ENCODE results near the gene PAK4.

GRCh38 chr19:39136225-39136940 lies 10.8 kb downstream of the PAK4 start:
- TF ChIP-seq CTCF (IDR thresholded peaks at IDR 0.05; ENCODE audit: insufficient read depth, low read length, poor library complexity, severe bottlenecking) (no peak), EZH2phosphoT487 (conservative IDR thresholded peaks at IDR 0.05; ENCODE audit: low read length) (no peak)

All from SU-DHL-6 (cell line).